Activated B cell treated with CpG ODN at 0.5 μM for 24 hours (primary cell): ENCODE measurements around the gene TBC1D2B. TPM values are rescaled to one million over a fixed set of nuclear protein-coding genes. Genes with fewer than 3 reads are reported as not detected.

Experiments used
- ATAC-seq: fragments of 200-7000 bp; cut with Tn5 transposase; one replicate; pipeline ENCODE4 v1.10.0; 2021; ENCODE audit warnings: low read depth, mild to moderate bottlenecking, moderate library complexity
- CTCF ChIA-PET: fragments of 350-600 bp; sonication (Branson Sonifier 250); formaldehyde crosslinking; loops from one replicate; lab custom pipeline; 2021; ENCODE audit warnings: antibody characterized with exemption; lab: Charles Lee
- POLR2A ChIA-PET: fragments of 350-600 bp; sonication (Branson Sonifier 250); formaldehyde crosslinking; loops from one replicate; lab custom pipeline; 2021; ENCODE audit warnings: antibody characterized with exemption; lab: Charles Lee
- DNase-seq: peaks from one replicate; pipeline ENCODE4 v3.0.0; 2022
- H3K27ac Mint-ChIP-seq: one replicate; pipeline ENCODE4 v1.8.0; 2020; ENCODE audit warnings: mixed read lengths
- H3K27me3 Mint-ChIP-seq: one replicate; pipeline ENCODE4 v1.8.0; 2021; ENCODE audit warnings: mixed read lengths
- H3K36me3 Mint-ChIP-seq: one replicate; pipeline ENCODE4 v1.8.0; 2021; ENCODE audit warnings: low read depth, mixed read lengths
- H3K4me1 Mint-ChIP-seq: one replicate; pipeline ENCODE4 v1.8.0; 2021; ENCODE audit warnings: mixed read lengths
- H3K4me3 Mint-ChIP-seq: one replicate; pipeline ENCODE4 v1.8.0; 2020; ENCODE audit warnings: mild to moderate bottlenecking, mixed read lengths
- H3K9me3 Mint-ChIP-seq: one replicate; pipeline ENCODE4 v1.8.0; 2020; ENCODE audit warnings: mixed read lengths
- CTCF ChIP-seq: fragments of 200-600 bp; IDR thresholded peaks from one replicate; pipeline ENCODE4 v1.8.0; 2022; ENCODE audit warnings: antibody characterized with exemption, mild to moderate bottlenecking
- intact Hi-C: fragments of 100-400 bp; cut with micrococcal nuclease; formaldehyde crosslinking; loops from one replicate; pipeline ENCODE4 v1.15.1; 2024
- total RNA-seq: library from RNA; stranded (reverse); gene quantifications from 2 replicates; pipeline ENCODE4 v1.2.3, GENCODE V29; 2022

The TBC1D2B gene
- total RNA-seq, 1 donor from 2014 or later: 13.7 TPM

- intact Hi-C loops: no loop called here
- Mint-ChIP-seq H3K36me3 (peaks cover 18% of the 10 kb centered on the region), H3K27ac (no peak overlapping the region), H3K9me3 (no peaks in the 10 kb centered on the region), H3K4me1 (peaks cover 24% of the 10 kb centered on the region), H3K4me3 (no peak overlapping the region), H3K27me3 (no peaks in the 10 kb centered on the region)
- CTCF ChIA-PET: interaction anchor here (1.2 kb wide), 1 partner anchor 13 kb away, joined by 3 read pairs; no protein-coding TSS in a partner anchor
- ATAC-seq: no peak
- TF ChIP-seq CTCF: no peak
- no peak for DNase-seq
- POLR2A ChIA-PET: no interaction called here
Observed at GRCh38 chr15:78045189-78045588, 32.3 kb downstream of the TBC1D2B start.

- H3K27me3 Mint-ChIP-seq: no peaks in the 10 kb centered on the region
- H3K4me3 Mint-ChIP-seq: no peak overlapping the region
- H3K27ac Mint-ChIP-seq: no peak overlapping the region
- ChIA-PET POLR2A (no interaction called here), CTCF (interaction anchor here (1.2 kb wide), 1 partner anchor 14 kb away, joined by 3 read pairs; no protein-coding TSS in a partner anchor)
- no peak for ATAC-seq
- H3K36me3 Mint-ChIP-seq: peaks cover 19% of the 10 kb centered on the region
- H3K9me3 Mint-ChIP-seq: no peaks in the 10 kb centered on the region
- DNase-seq: no peak
- no peak for TF ChIP-seq CTCF
- peaks cover 18% of the 10 kb centered on the region for H3K4me1 Mint-ChIP-seq
- intact Hi-C loops: no loop called here
Observed at GRCh38 chr15:78044407-78045155, 32.9 kb downstream of the TBC1D2B start.

- Mint-ChIP-seq H3K27ac (no peak overlapping the region), H3K36me3 (peaks cover 18% of the 10 kb centered on the region), H3K4me1 (peaks cover 17% of the 10 kb centered on the region), H3K27me3 (no peaks in the 10 kb centered on the region), H3K4me3 (no peak overlapping the region), H3K9me3 (no peaks in the 10 kb centered on the region)
- intact Hi-C loops: no loop called here
- CTCF ChIA-PET: interaction anchor here (1.5 kb wide), 1 partner anchor 66 kb away, joined by 6 read pairs; no protein-coding TSS in a partner anchor
- DNase-seq (no peak), ATAC-seq (no peak)
- TF ChIP-seq CTCF: no peak
- POLR2A ChIA-PET: no interaction called here
Observed at GRCh38 chr15:78041946-78042345, 35.6 kb downstream of the TBC1D2B start.

- ChIA-PET POLR2A (no interaction called here), CTCF (no interaction called here)
- Mint-ChIP-seq H3K4me1 (peaks cover 14% of the 10 kb centered on the region), H3K36me3 (peaks cover 17% of the 10 kb centered on the region), H3K27ac (no peak overlapping the region), H3K4me3 (no peak overlapping the region), H3K27me3 (no peaks in the 10 kb centered on the region), H3K9me3 (no peaks in the 10 kb centered on the region)
- no peak for TF ChIP-seq CTCF
- ATAC-seq (no peak), DNase-seq (no peak)
- intact Hi-C loops: no loop called here
Observed at GRCh38 chr15:78040653-78041244, 36.8 kb downstream of the TBC1D2B start.

- H3K27ac Mint-ChIP-seq: no peak overlapping the region
- CTCF ChIA-PET: no interaction called here
Observed at GRCh38 chr15:78038585-78039247, 38.8 kb downstream of the TBC1D2B start.

More at GRCh38 chr15:78038585-78039247, 38.8 kb downstream of the TBC1D2B start:
- intact Hi-C loops: loop anchor here (10.0 kb wide), 1 partner anchor 74 kb away; no protein-coding TSS in a partner anchor
- no peak for DNase-seq
- TF ChIP-seq CTCF: no peak
- Mint-ChIP-seq H3K4me1 (peaks cover 35% of the 10 kb centered on the region), H3K36me3 (peaks cover 11% of the 10 kb centered on the region), H3K4me3 (no peak overlapping the region), H3K9me3 (no peaks in the 10 kb centered on the region), H3K27me3 (no peaks in the 10 kb centered on the region)
- ATAC-seq: no peak
- POLR2A ChIA-PET: no interaction called here
